Frontal cortex (tissue), 4 donors: ENCODE measurements around the gene CAMK2B. TPM values are rescaled to one million over a fixed set of nuclear protein-coding genes. Genes with fewer than 3 reads are reported as not detected.

Experiments
- DNase-seq, 2 donors: peaks; one replicate each; pipeline ENCODE4 v3.0.0; 2012; ENCODE audit warnings: low spot score in 2 of 2
- FAIRE-seq: peaks from 2 replicates; lab custom pipeline; 2012; peaks lifted over from hg19 to GRCh38; lab: Jason Lieb, UNC
- total RNA-seq: library from RNA; depleted of rRNA; stranded (reverse); fragments of >200 nt; gene quantifications from one replicate; pipeline ENCODE4 v1.2.3, GENCODE V29; 2014
- donor health status: control.
- donor health status: control.
- donor health status: control.

Gene CAMK2B
- total RNA-seq, 1 donor from 2014 or later = 99.5 TPM

DNA sequence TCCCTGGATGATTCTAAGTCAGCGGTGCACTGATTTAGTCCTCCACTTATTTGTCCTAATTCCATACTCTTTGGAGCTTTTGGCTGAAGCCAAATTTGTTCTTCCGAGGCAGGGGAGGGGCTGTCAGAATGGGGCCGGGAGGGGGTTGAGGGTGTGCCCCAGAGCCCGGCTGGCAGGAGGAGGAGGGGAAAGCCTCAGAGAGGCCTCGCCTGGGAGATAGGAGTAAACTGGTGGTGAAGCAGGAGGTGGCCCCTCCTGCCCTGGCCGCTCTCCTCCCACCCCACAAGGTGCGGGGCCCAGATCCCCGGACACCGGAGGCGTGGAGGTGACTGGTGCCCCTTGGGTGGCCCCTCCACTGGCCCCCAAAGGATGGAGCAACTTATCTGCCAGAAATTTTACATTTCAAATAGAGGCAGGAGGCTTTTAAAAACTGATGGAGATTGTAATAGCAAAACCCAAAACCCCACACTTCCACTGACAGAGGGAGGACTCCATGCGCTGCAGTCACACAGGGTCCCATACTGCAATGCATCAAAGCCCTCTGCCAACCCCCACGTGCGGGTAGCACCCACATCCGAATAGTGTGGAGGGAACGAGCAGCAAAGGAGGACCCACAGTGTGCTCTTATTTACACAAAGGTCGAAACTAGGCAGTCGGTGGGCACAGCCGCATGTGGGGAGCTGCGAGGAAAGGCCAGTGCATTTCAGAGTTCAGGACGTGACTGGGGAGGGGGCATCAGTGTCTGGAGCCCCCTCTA, 61.9 kb downstream of the CAMK2B start:
- FAIRE-seq = no peak
- no peak for DNase-seq

DNA sequence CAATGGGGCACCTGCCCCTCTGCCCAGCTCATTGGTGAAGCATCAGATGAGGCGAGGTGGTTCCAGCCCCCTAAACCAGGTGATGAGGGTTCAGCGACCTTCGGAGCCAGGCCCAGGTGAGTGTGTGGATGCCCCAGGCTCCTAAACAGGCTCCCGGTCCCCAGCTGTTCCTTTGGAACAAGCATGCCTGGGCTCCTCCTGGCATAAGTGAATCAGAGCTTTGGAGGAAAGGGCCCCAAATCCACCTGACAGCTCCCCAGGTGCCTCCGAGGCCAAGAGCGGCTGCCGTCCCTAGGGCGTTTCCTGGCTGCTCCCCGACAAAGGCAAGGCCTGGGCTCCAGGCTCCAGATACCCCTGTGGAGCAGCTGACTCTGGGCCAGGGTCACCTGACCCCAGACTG, 63.4 kb downstream of the CAMK2B start:
- FAIRE-seq (no peak), DNase-seq (no peak)

DNA sequence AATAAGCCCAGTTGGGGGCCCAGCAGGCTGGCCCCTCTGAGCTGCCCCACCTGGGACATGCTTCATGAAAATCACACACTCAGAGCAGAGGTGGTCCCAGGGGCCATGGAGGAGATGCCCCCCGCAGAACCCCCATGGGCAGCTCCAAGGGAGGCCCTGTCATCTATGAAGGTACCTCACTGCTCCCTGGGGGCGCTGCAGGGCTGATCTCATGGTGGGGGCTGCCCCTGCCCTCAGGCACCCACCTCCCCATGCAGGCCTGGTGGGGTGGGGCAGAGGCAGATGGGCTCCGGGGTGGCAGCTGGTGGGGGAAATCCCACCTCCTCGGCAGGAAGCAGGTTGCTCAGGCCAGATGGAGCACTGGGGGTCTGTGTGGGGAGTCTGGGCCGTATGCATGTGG, 64.2 kb downstream of the CAMK2B start:
- DNase-seq (no peak), FAIRE-seq (no peak)

DNA sequence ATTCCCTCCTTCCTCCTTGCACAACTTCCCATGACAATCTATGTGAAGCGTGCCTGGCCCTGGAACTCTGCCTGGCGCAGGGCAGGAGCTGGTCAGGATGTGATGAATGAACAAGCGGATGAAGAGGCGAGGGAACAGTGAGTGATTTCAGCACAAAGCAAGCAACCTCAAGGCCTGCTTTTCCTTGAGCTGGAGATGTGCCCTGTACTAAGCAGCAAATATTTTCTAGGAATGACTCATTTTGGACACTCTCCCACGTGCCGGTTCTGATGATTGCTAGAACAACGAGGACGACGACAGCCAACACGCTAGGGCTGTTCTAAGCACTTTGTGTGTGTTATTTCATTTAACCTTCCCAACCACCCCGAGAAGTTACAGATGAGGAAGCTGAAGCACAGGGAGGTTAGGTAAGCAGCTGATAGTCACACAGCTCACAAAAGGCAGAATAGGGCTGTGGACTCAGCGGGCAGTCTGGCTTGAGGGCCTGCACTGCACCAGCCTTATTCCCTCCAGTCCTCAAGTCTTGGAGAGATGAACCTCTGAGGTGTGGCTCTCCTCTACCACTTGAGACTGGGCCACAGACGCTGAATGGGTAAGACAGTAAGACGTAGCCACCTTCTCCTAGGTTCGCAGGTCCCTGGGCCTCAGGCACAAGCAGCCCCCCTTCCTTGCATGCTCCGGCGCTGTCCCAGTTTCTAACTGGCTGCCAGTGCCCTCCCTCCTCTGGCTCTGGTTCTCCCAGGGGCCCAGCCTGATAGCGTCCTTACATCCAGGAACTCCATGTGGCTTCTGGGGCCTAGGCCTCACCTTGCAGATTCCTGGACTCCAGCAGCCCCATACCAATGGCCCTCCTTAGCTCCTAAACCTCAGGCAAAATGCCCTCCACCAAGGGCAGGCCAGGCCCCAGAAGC, 65.6 kb downstream of the CAMK2B start:
- DNase-seq = no peak
- no peak for FAIRE-seq

DNA sequence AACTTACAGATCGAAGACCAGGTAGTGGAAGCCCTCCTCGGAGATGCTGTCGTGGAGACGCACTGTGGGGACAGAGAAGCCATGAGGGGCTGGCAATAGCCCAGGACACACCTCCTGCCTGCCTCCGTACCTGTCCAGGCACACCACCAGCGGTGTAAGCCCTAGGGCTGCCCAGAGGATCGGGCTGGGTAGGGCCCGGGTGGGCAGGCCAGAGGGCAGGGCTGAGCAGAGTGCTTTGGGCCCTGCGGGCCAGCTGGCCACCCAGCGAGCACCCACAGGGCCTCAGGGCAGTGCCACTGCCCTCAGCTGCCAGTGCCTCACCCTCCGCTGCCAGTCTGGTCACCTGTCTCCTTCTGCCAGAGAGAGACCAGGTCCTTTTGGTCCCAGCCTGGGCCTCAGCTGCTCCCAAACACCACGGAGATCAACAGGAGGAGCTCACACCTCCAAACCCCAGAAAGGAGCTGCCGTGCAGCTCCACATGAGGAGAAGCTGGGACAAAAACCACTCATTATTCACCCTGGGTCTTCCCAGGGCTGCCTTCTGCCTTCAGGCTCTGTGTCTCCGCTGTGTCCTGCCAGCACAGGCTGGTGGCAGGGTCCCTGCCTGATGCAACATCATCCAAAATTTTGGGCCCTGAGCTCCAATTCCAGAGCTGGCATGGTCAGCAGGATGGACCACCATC, 66.4 kb downstream of the CAMK2B start:
- DNase-seq (no peak), FAIRE-seq (no peak)

DNA sequence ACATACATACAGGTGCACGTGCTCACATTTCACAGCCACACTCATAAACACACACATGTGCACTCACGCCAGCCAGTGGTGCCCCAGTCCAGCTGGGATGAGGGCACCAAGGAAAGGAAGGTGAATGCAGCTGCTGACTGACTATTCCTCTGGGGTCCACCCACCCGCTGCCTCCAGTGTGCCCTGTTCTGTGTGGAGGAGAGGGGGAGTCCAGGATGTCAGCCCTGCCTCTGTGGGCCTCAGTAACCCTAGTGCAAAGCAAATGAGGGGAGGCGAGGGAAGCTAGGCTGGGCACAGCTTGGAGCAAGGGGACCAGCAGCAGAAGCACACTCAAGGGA, 67.0 kb downstream of the CAMK2B start:
- FAIRE-seq (no peak), DNase-seq (no peak)

DNA sequence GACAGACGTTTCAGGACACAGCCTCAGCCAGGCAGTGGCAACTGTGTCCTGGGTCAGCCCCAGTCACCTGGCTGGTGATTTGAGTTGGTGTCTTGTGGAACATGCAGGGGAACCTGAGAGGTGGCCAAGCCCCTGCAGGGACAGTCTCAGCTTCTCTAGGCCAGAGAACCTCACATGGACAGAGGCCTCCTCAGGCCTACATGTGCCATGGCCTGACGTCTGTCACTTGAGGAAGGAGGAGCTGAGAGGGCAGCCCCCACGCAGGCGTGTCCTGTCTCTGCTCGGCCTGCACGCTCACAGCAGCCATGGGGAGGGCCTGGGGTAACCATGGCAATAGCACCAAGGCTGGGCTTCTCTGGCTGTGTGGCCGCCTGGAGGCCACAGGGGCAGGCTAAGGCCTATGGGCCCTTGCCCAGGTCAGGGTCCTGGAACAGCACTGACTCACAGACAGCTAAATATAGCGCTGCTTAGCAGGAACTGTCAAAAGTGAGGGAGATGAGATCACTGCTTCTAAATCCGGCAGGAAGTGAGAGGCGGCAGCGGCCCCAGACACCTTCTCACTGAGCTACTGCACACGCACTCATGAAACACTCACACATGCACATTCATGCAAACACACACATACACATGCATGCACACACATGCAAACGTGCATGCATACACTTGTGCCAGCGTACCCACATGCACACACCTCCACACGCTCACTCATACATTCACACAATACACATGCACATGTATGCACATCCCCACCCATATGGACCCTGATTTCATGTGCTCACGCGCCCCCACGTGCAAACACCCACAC, 67.6 kb downstream of the CAMK2B start:
- FAIRE-seq (no peak), DNase-seq (peak in 1 of 2 donors; percentile 69)

DNA sequence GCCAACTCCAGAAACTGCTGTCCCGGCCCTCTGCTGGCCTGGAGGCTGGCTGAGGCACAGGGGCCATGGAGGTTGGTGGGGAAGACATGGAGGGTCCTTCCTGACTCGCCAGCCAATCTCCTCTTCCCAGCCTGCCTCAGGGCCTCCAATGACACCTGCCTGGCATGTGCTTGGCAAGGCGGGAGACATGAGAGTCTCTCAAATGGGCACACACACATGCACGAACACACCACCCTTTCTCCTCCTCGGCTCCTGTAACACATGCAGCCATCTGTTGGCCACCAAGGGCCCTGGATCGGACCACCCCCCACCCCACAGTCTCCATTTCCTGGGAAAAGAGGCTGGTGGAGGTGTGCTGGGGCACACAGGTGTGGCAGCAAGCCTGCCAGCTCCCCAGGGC, 68.2 kb downstream of the CAMK2B start:
- no peak for DNase-seq
- no peak for FAIRE-seq

DNA sequence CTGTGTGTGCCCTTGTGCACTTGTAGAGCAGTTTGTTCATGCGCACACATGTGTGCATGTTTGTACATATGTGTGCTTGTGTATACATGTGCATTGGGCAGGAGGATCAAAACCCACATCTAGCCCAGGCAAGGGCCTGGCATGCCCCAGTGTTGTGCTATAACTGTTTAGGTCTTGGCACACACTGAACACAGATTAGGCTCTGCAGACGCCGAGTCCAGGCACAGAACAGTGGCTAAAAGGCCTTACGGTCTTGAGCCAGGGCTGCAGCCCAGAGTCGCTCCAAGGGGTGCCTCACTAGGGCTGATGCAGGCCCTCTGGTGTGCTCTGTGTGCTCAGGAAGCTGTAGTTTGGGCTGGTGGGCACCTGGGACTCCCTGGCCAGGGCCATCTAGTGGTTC, 68.9 kb downstream of the CAMK2B start:
- DNase-seq (no peak), FAIRE-seq (no peak)

DNA sequence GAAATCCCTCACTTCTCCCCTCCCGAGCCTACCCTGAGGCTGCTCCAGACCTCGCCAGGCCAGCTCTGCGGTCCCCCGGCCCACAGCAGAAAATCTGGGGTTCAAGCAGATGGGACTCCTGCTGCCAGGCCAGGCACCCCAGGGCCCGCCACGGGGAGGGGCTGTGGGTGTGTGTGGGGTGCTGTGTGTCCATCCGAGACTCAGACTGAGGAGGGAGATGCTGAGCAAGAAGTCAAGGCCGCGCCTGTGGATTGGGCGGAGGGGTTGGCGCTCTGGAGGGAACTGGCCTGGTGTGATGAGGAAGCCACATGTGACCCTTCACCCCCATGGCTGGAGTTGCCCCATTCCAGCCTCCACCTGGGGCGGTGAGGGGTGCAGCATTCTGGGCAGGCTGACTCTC, 73.5 kb downstream of the CAMK2B start:
- FAIRE-seq (no peak), DNase-seq (no peak)

DNA sequence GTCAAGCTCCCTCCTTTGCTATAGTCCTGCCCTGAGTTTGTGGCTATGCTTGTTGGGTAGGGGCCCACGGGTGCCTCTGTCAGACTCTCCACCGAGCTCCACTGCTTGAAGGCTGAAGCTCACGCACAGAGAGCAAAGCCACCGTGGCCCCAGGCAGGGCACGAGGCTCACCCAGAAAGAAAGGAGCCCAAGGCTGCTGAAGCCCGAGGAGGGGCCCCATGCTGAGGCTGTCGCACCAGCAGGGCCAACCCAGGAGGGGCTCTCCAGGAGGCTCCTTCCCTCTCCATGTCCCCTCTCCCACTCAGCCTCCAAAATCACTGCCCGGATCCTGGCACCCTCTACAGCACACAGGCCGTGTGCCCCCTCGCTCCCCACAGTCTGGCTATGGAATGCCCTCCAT, 74.1 kb downstream of the CAMK2B start:
- FAIRE-seq = no peak
- no peak for DNase-seq

DNA sequence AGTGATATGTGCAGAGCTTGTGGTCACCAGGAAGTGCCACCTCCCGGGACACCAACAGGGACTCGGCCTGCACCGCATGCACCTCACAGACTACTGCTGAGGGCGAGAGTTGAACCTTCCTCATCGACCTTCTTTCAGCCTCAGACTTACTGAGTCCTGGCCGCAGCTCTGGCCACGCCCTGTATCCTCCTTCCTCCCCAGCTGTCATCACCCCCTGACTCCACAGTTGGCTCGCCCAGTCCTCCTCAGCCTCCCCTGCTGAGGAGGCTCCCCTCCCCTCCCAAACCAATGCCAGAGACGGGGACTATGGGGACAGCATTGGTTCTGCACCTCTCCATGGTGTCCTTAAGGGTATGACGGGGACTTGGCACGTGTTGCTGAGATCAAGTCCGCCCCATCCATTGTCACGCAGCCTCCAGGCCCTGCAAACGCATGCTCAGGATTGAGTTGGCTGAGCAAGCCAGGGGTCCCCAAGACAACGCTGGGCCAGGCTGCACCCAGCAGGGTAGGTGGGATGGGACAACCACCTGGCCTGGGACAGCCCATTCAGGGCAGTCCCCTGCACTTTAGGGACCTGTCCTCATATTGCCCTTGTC, 75.7 kb downstream of the CAMK2B start:
- FAIRE-seq (no peak), DNase-seq (no peak)

DNA sequence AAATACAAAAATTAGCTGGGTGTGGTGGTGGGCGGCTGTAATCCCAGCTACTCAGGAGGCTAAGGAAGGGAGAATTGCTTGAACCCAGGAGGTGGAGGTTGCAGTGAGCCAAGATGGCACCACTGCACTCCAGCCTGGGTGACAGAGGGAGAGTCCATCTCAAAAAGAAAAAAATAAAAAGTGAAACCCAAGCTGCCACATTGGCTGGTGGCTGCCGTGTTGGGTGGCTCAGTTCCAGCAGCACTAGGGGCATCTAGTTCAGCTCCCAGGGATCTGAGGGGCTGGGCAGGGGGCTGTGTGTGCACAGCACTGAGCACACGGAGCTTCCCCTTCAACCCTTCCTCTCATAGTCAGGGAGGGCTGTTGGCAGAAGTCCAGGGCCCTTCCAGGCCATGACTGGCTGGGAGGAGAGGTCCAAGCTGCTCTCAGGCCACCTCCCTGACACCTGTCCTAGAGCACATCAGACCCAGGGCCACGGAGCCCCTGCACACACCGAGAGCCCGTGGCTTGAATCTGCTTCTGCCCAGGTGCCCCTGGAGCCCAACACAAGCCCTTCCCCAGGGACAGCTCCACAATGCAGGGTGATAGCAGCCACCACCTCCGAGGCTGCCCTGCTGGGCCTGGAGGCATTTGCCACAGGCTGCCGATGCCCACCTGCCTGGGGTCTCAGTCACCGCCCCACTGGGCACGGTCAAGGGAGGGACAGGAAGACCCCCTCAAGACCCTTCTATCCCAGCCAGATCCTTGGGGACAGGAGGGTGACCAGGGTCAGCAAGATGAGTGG, 77.3 kb downstream of the CAMK2B start:
- FAIRE-seq (no peak), DNase-seq (no peak)

DNA sequence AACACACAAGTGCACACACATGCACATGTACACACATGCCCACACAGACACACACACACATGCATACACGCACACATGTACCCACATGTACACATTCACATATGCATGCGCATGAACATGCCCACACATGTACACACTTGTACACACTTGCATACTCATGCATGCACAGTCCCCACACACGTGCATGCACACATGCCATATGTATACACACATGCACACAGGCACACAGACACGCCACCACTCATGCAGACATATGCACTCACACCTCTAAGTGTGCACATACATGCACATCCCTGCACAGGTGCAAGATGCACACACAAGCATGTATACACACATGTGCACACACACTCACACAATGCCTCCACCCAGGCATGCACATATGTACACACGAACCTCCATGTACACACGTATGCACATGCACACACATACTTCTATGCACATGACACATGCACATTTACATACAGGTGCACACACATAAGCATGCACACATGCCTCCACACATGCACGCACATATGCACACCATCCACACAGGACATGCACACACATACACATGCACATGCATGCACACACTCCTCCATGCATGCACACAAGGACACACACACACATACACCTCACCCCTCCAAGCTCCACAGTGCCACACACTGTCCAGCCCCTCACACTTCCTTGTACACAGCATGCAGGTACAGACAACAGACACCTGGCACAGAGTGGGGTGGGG, 78.8 kb downstream of the CAMK2B start:
- FAIRE-seq = no peak

DNA sequence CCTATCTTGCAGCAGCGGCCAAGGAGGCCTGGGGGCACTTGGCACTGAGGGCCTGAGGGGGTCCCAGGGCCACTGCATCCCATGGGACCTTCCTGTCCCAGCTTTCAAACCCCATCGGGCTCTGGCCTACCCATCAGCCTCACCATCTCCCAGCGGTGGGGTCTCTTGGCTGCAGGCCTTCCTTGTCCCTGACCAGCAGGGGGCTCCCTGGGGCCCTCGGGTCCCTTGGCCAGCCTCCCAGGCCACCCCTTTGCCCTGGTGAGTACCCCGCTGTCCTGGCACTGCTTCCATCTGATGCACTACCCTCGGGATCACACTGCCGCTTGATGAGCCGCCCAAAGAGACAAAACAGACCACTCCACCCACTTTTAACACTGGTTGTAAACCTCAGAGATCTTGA, 81.1 kb downstream of the CAMK2B start:
- DNase-seq (no peak), FAIRE-seq (no peak)

More for the DNA sequence above, 78.8 kb downstream of the CAMK2B start:
- DNase-seq = no peak

DNA sequence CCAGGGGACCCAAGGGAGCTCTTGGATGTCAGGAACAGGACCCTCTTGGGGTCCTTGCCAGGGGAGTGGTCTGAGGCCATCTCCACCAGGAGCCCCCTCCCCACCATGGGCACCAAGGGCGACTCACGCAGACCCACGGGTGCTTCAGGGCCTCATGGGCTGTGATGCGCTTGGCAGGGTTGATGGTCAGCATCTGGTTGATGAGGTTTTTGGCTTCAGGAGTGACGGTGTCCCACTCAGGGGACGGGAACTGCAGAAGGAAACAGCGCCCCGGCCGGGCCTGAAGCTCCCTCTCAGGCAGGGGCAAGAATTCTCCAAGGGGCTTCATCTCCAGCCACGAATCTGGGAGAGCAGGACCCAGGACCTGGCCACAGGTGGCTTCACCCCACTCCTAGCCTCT, 83.3 kb downstream of the CAMK2B start:
- FAIRE-seq = no peak
- DNase-seq = no peak

DNA sequence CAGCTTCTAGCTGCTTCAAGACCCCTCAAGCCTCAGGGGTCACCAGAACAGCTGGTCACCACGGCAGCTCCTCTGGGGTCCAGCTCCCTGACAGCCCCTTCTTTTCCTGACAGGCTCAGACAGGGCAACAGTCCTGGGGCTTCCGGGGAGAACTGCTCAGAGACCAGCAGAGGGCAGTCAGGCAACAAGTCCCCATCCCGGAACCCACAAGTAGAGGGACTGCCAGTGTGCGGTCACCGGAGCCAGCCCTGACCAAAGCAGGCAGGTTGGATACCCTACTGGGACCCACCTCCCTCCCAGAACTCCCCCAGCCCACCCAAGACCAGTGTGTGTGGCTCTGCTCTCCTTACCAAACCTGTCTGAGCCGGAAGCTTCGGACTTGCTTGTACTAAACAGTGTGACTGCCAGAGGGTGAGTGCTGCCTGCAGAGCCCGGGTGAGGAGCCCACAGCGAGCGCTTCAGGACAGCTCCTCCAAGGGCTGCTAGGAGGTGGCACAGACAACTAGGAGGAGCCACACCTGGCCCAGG, 84.3 kb downstream of the CAMK2B start:
- peak; percentile 71 to 86 for DNase-seq
- FAIRE-seq = no peak

DNA sequence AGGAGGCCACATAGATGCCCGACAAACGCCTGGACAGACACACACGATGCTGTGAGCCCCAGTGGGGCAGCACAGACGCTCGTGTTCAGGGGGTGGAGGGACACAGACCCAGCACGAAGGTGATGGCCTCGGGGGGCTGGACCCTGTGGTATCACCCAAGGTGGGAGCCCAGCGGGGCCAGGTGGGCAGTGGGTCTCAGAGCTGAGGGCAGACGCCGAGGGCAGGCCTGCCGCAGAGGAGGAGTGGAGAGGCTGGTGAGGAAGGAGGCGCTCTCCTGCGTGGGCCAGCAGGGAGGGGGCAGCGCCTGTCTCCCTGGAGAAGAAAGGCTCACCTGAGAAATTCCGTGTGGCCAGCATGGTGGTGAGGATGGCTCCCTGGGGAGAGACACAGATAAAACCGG, 85.0 kb downstream of the CAMK2B start:
- no peak for DNase-seq
- FAIRE-seq = no peak
